ENCODE measurements around the gene LCN10.

- TF ChIP-seq CTCF (IDR thresholded peaks at IDR 0.05) (no peak), POLR2AphosphoS5 (IDR thresholded peaks at IDR 0.05; ENCODE audit: insufficient read depth in 1 of 2, low read depth in 1 of 2) (no peak), POLR2A (IDR thresholded peaks at IDR 0.05) (no peak)
Measured at GRCh38 chr9:136724772-136725171, 18.0 kb downstream of the LCN10 start.

Data from vagina (tissue), 2 donors.